UCSD-AML1 (cell line): ENCODE measurements around the gene PFDN1.
"Not testable (repeated sequence)": the region's sequence is repeated elsewhere in the genome, so short reads cannot be mapped to it uniquely, and the experiment has no call there.

Experiments
- DNase-seq: peaks from one replicate; lab custom pipeline; 2025; ENCODE audit not compliant: unreplicated experiment; lab: John Stamatoyannopoulos, UW

Gene PFDN1

GRCh38 chr5:140217299-140218026, 85.4 kb downstream of the PFDN1 start:
- DNase-seq = no peak

GRCh38 chr5:140216478-140217074, 86.3 kb downstream of the PFDN1 start:
- DNase-seq = no peak

- DNase-seq = no peak
Observed at GRCh38 chr5:140215276-140215675, 87.6 kb downstream of the PFDN1 start.

- peak; percentile 24 for DNase-seq
Observed at GRCh38 chr5:140214831-140215230, 88.1 kb downstream of the PFDN1 start.

GRCh38 chr5:140213370-140213983, 89.4 kb downstream of the PFDN1 start:
- DNase-seq = no peak

- no peak for DNase-seq
Observed at GRCh38 chr5:140208065-140208464, 94.8 kb downstream of the PFDN1 start.

- DNase-seq = no peak
Observed at GRCh38 chr5:140207250-140207964, 95.5 kb downstream of the PFDN1 start.

GRCh38 chr5:140205952-140206351, 96.9 kb downstream of the PFDN1 start:
- DNase-seq = no peak

- DNase-seq = no peak
Observed at GRCh38 chr5:140205216-140205615, 97.7 kb downstream of the PFDN1 start.

- no peak for DNase-seq
Observed at GRCh38 chr5:140202610-140203009, 100.3 kb downstream of the PFDN1 start.

- no peak for DNase-seq
Observed at GRCh38 chr5:140202078-140202477, 100.8 kb downstream of the PFDN1 start.

GRCh38 chr5:140198915-140199314, 104.0 kb downstream of the PFDN1 start:
- not testable (repeated sequence) for DNase-seq

GRCh38 chr5:140197023-140197422, 105.9 kb downstream of the PFDN1 start:
- DNase-seq = no peak

- no peak for DNase-seq
Observed at GRCh38 chr5:140196115-140196814, 106.6 kb downstream of the PFDN1 start.
